Lung microvascular endothelial cell (primary cell): ENCODE measurements around the gene B4GALT5. TPM values are rescaled to one million over a fixed set of nuclear protein-coding genes. Genes with fewer than 3 reads are reported as not detected.

Experiments
- DNase-seq, 2 donors: peaks; one replicate each; pipeline versions ENCODE4 v3.0.0 to v3.0.0-alpha.2; 2010; ENCODE audit warnings: low read depth in 2 of 2
- total RNA-seq: library from RNA; depleted of rRNA; stranded (reverse); fragments of >200 nt; gene quantifications from 2 replicates; pipeline ENCODE4 v1.2.1, GENCODE V29; 2014

The B4GALT5 gene
- total RNA-seq, 1 donor from 2014 or later = 61.9 TPM

GRCh38 chr20:49585585-49586245 lies 128.0 kb downstream of the B4GALT5 start:
- DNase-seq = no peak

- DNase-seq = no peak
Measured at GRCh38 chr20:49584418-49585382, 129.0 kb downstream of the B4GALT5 start.

- DNase-seq = peak in 1 of 2 donors; percentile 45
Measured at GRCh38 chr20:49583669-49584417, 129.8 kb downstream of the B4GALT5 start.

- no peak for DNase-seq
Measured at GRCh38 chr20:49583343-49583668, 130.4 kb downstream of the B4GALT5 start.

Other genes with a start within 250 kb of the B4GALT5 start
- gene KCNB1, start 231.2 kb downstream of the B4GALT5 start, total RNA-seq = under 0.01 TPM in 2 replicates
- gene PTGIS, start 145.7 kb downstream of the B4GALT5 start, total RNA-seq = 0.20 and 0.44 TPM in 2 replicates
- gene SLC9A8, start 99.0 kb upstream of the B4GALT5 start, total RNA-seq = 4.6 and 10.3 TPM in 2 replicates
- gene SPATA2, start 201.7 kb upstream of the B4GALT5 start, total RNA-seq = 0.65 and 0.99 TPM in 2 replicates
- 25.9 and 37.3 TPM in 2 replicates for gene RNF114, start 222.5 kb upstream of the B4GALT5 start, total RNA-seq